CD14-positive monocyte (primary cell): Measurements from ENCODE around the gene LRRC4C. TPM values are rescaled to one million over a fixed set of nuclear protein-coding genes. Genes with fewer than 3 reads are reported as not detected.

ENCODE experiments used
- DNase-seq, 3 donors: peaks; one replicate each; pipeline ENCODE4 v3.0.0-alpha.2; 2011 to 2022
- H2AFZ ChIP-seq: 2 replicates; pipeline ENCODE4 v1.6.0; 2012; ENCODE audit warnings: mild to moderate bottlenecking, low read depth, low read length, inconsistent platforms; ENCODE audit not compliant: insufficient read depth, poor library complexity, severe bottlenecking
- H3K27ac ChIP-seq, 2 donors: 1 replicate in 1 of 2; 2 replicates in 1 of 2; pipeline ENCODE4 v1.5.1; 2012 to 2013; ENCODE audit warnings: low read length in 2 of 2, control low read depth in 1 of 2, inconsistent platforms in 1 of 2, low read depth in 1 of 2, mild to moderate bottlenecking in 1 of 2
- H3K27me3 ChIP-seq, 2 donors: one replicate each; pipeline versions ENCODE4 v1.6.0 to v1.6.1; 2011 to 2013; ENCODE audit warnings: low read length in 2 of 2; ENCODE audit not compliant: control insufficient read depth in 2 of 2, insufficient read depth in 2 of 2
- H3K36me3 ChIP-seq, 2 donors: replicated peaks in 1 of 2; 1 replicate in 1 of 2; 2 replicates in 1 of 2; pipeline versions ENCODE4 v1.5.1 to v1.6.1; 2012 to 2013; ENCODE audit warnings: low read length in 2 of 2, control low read depth in 1 of 2, inconsistent platforms in 1 of 2, mild to moderate bottlenecking in 1 of 2; ENCODE audit not compliant: insufficient read depth in 2 of 2, control insufficient read depth in 1 of 2
- H3K4me1 ChIP-seq, 2 donors: 1 replicate in 1 of 2; 2 replicates in 1 of 2; pipeline versions ENCODE4 v1.5.1 to v1.6.1; 2012 to 2013; ENCODE audit warnings: low read length in 2 of 2, control low read depth in 1 of 2, inconsistent platforms in 1 of 2, mild to moderate bottlenecking in 1 of 2, moderate library complexity in 1 of 2; ENCODE audit not compliant: insufficient read depth in 2 of 2, control insufficient read depth in 1 of 2
- H3K4me2 ChIP-seq: replicated peaks from 2 replicates; pipeline ENCODE3; 2012; ENCODE audit warnings: low read length, moderate library complexity, mild to moderate bottlenecking; ENCODE audit not compliant: poor library complexity, severe bottlenecking; ENCODE audit errors: extremely low read depth
- H3K4me3 ChIP-seq, 3 experiments: fragments of 200-600 bp in 1 of 3; sonication (generic) in 1 of 3; replicated peaks in 1 of 3; 1 replicate in 2 of 3; 2 replicates in 1 of 3; pipeline ENCODE4 v1.5.1; 2011 to 2013; ENCODE audit warnings: low read length in 3 of 3, mild to moderate bottlenecking in 3 of 3, control low read depth in 2 of 3, low read depth in 2 of 3, inconsistent platforms in 1 of 3, moderate library complexity in 1 of 3
- H3K79me2 ChIP-seq: 2 replicates; pipeline ENCODE4 v1.6.0; 2012; ENCODE audit warnings: mild to moderate bottlenecking, control low read depth, inconsistent platforms, low read length, moderate library complexity; ENCODE audit not compliant: insufficient read depth
- H3K9ac ChIP-seq: 2 replicates; pipeline ENCODE4 v1.6.0; 2017; ENCODE audit warnings: low read length, mild to moderate bottlenecking; ENCODE audit not compliant: insufficient read depth, poor library complexity, severe bottlenecking
- H3K9me3 ChIP-seq, 2 donors: replicated peaks in 1 of 2; 1 replicate in 1 of 2; 2 replicates in 1 of 2; pipeline versions ENCODE4 v1.5.1 to v1.6.1; 2012 to 2013; ENCODE audit warnings: low read length in 2 of 2, control low read depth in 1 of 2; ENCODE audit not compliant: control insufficient read depth in 1 of 2, insufficient read depth in 1 of 2
- H4K20me1 ChIP-seq: 2 replicates; pipeline ENCODE4 v1.6.0; 2012; ENCODE audit warnings: mild to moderate bottlenecking, low read length, control low read depth, moderate library complexity; ENCODE audit not compliant: insufficient read depth
- H3K27ac Mint-ChIP-seq, 7 donors: one replicate each; pipeline ENCODE4 v1.8.0; 2020; ENCODE audit warnings: mild to moderate bottlenecking in 7 of 7, mixed read lengths in 7 of 7, moderate library complexity in 6 of 7, inconsistent platforms in 2 of 7
- H3K27me3 Mint-ChIP-seq, 3 donors: one replicate each; pipeline ENCODE4 v1.8.0; 2021 to 2022; ENCODE audit warnings: low read depth in 3 of 3, mild to moderate bottlenecking in 3 of 3, mixed read lengths in 3 of 3, moderate library complexity in 3 of 3, inconsistent platforms in 1 of 3
- H3K36me3 Mint-ChIP-seq, 2 donors: one replicate each; pipeline ENCODE4 v1.8.0; 2020; ENCODE audit warnings: mixed read lengths in 2 of 2, inconsistent platforms in 1 of 2, mild to moderate bottlenecking in 1 of 2
- H3K4me1 Mint-ChIP-seq: one replicate; pipeline ENCODE4 v1.8.0; 2020; ENCODE audit warnings: mild to moderate bottlenecking, mixed read lengths
- H3K4me3 Mint-ChIP-seq, 2 donors: one replicate each; pipeline ENCODE4 v1.8.0; 2020; ENCODE audit warnings: mild to moderate bottlenecking in 2 of 2, mixed read lengths in 2 of 2, moderate library complexity in 1 of 2
- H3K9me3 Mint-ChIP-seq, 7 donors: one replicate each; pipeline ENCODE4 v1.8.0; 2020 to 2022; ENCODE audit warnings: mixed read lengths in 7 of 7, mild to moderate bottlenecking in 6 of 7, moderate library complexity in 6 of 7, inconsistent platforms in 2 of 7
- CTCF ChIP-seq: fragments of 200-600 bp; IDR thresholded peaks from one replicate; pipeline ENCODE4 v1.8.0; 2022; ENCODE audit warnings: antibody characterized with exemption, mild to moderate bottlenecking
- WGBS: methylation state at CpG from one replicate; pipeline ENCODE4 v1.1.5; 2013; ENCODE audit warnings: missing lambda C conversion rate; ENCODE audit not compliant: insufficient coverage; 5-methylcytosine and 5-hydroxymethylcytosine counted together
- intact Hi-C, 2 donors: fragments of 100-400 bp; cut with micrococcal nuclease; formaldehyde crosslinking; loops; one replicate each; pipeline versions ENCODE4 v1.15.0 to v1.15.1; 2023
- polyA plus RNA-seq, 3 donors: library from polyadenylated mRNA; depleted of rRNA in 1 of 3; unstranded in 2 of 3; stranded (reverse) in 1 of 3; fragments of 300-500 nt in 2 of 3; fragments of >200 nt in 1 of 3; fragmentation: Illumina TruSeq in 2 of 3; gene quantifications; 1 replicate in 2 of 3; 2 replicates in 1 of 3; pipeline ENCODE4 v1.2.3, GENCODE V29; 2012 to 2021

Gene LRRC4C
- polyA plus RNA-seq, 3 donors: not detected

GRCh38 chr11:40338739-40339138 is 1120.7 kb downstream of the LRRC4C start:
- Mint-ChIP-seq H3K9me3 (peaks cover 0 to 9% (median 4%) of the 10 kb centered on the region in 7 donors), H3K27me3 (peaks cover 0 to 2% (median 0%) of the 10 kb centered on the region in 3 donors), H3K4me1 (no peaks in the 10 kb centered on the region), H3K27ac (no peak overlapping the region), H3K36me3 (no peaks in the 10 kb centered on the region), H3K4me3 (no peak overlapping the region)
- Histone ChIP-seq H4K20me1 (no peaks in the 10 kb centered on the region), H3K79me2 (no peaks in the 10 kb centered on the region), H2AFZ (no peak overlapping the region), H3K4me1 (no peaks in the 10 kb centered on the region), H3K27me3 (no peaks in the 10 kb centered on the region), H3K9me3 (peaks cover 0 to 7% of the 10 kb centered on the region in 2 donors), H3K27ac (no peak overlapping the region), H3K9ac (no peak overlapping the region), H3K4me2 (no peak overlapping the region), H3K36me3 (no peaks in the 10 kb centered on the region), H3K4me3 (no peak overlapping the region)
- no peak for DNase-seq
- TF ChIP-seq CTCF: no peak
- intact Hi-C loops: no loop called here
- WGBS: 59% methylated on average over 4 of the region's 6 CpGs

GRCh38 chr11:40338062-40338461 is 1121.4 kb downstream of the LRRC4C start:
- DNase-seq: no peak
- Histone ChIP-seq H2AFZ (no peak overlapping the region), H3K4me2 (no peak overlapping the region), H3K4me3 (no peak overlapping the region), H4K20me1 (no peaks in the 10 kb centered on the region), H3K9ac (no peak overlapping the region), H3K4me1 (no peaks in the 10 kb centered on the region), H3K36me3 (no peaks in the 10 kb centered on the region), H3K9me3 (peaks cover 0 to 7% of the 10 kb centered on the region in 2 donors), H3K27me3 (no peaks in the 10 kb centered on the region), H3K79me2 (no peaks in the 10 kb centered on the region), H3K27ac (no peak overlapping the region)
- peaks cover 0 to 2% (median 0%) of the 10 kb centered on the region in 3 donors for H3K27me3 Mint-ChIP-seq
- intact Hi-C loops: no loop called here
- no peaks in the 10 kb centered on the region for H3K36me3 Mint-ChIP-seq
- TF ChIP-seq CTCF: no peak
- peaks cover 0 to 9% (median 5%) of the 10 kb centered on the region in 7 donors for H3K9me3 Mint-ChIP-seq
- no peak overlapping the region for H3K27ac Mint-ChIP-seq
- H3K4me3 Mint-ChIP-seq: no peak overlapping the region
- no peaks in the 10 kb centered on the region for H3K4me1 Mint-ChIP-seq
- WGBS: no CpG with 5 or more reads among the region's 3 CpGs
